K562 (cell line): ENCODE results near the gene CSNK1D. TPM values are rescaled to one million over a fixed set of nuclear protein-coding genes. Genes with fewer than 3 reads are reported as not detected.
A peak's percentile ranks its signal among the peaks of the same experiment; 100 is the strongest.

Source experiments
- CC2D1A ChIP-seq: fragments of 450-650 bp; IDR thresholded peaks from 2 replicates; pipeline ENCODE4 v1.6.1; 2017; ENCODE audit warnings: mild to moderate bottlenecking
- CLOCK ChIP-seq: fragments of 250-450 bp; sonication (Bioruptor Pico); IDR thresholded peaks from 2 replicates; pipeline ENCODE4 v1.4.0; 2020; ENCODE audit warnings: mild to moderate bottlenecking, moderate library complexity, borderline replicate concordance
- ETS1 ChIP-seq: conservative IDR thresholded peaks from 2 replicates; pipeline ENCODE4 v1.6.1; 2011; ENCODE audit warnings: low read depth, mild to moderate bottlenecking, low read length; ENCODE audit not compliant: control insufficient read depth
- MAZ ChIP-seq, 2 experiments: fragments of 450-650 bp in 1 of 2; sonication (generic) in 1 of 2; formaldehyde crosslinking; IDR thresholded peaks in 1 of 2; conservative IDR thresholded peaks in 1 of 2; 2 replicates each; pipeline versions ENCODE4 v1.4.0 to v1.5.0; 2020; ENCODE audit warnings: mild to moderate bottlenecking in 1 of 2, missing genetic modification reagents in 1 of 2
- ZFP30 ChIP-seq: fragments of 250-450 bp; sonication (Bioruptor Pico); IDR thresholded peaks from 2 replicates; pipeline ENCODE4 v1.8.0; 2022; ENCODE audit warnings: moderate library complexity, mild to moderate bottlenecking, inconsistent platforms, borderline replicate concordance
- ZNF263 ChIP-seq: sonication (generic); formaldehyde crosslinking; IDR thresholded peaks from 2 replicates; pipeline ENCODE4 v1.8.0; 2022; ENCODE audit warnings: mild to moderate bottlenecking, missing genetic modification reagents, borderline replicate concordance
- ZNF592 ChIP-seq: fragments of 450-650 bp; IDR thresholded peaks from 2 replicates; pipeline ENCODE4 v1.6.1; 2017; ENCODE audit warnings: antibody characterized with exemption, mild to moderate bottlenecking
- ZNF639 ChIP-seq, 2 experiments: fragments of 200-800 bp in 1 of 2; sonication (Bioruptor generic) in 1 of 2; sonication (generic) in 1 of 2; formaldehyde crosslinking in 1 of 2; IDR thresholded peaks in 1 of 2; conservative IDR thresholded peaks in 1 of 2; 2 replicates each; pipeline versions ENCODE4 v1.5.0 to v1.6.1; 2016 to 2020; ENCODE audit warnings: missing compliant biosample characterization in 1 of 2, missing genetic modification characterization in 1 of 2, missing genetic modification reagents in 1 of 2
- polyA plus RNA-seq, 8 experiments: library from polyadenylated mRNA; depleted of rRNA in 4 of 8; stranded (reverse) in 5 of 8; unstranded in 3 of 8; fragments of >200 nt; fragmentation: Nextera tagmentation in 2 of 8; fragmentation: Illumina TruSeq in 1 of 8; extraction: Ambion mirVana in 2 of 8; extraction: Trizol in 1 of 8; gene quantifications; 2 replicates each; pipeline versions ENCODE4 v1.2.1 to v1.2.3, GENCODE V29; 2011 to 2014; ENCODE audit warnings: inconsistent platforms in 1 of 8, missing spikeins in 1 of 8
- total RNA-seq, 7 experiments: library from RNA; depleted of rRNA in 6 of 7; stranded (reverse); fragments of >200 nt in 6 of 7; fragmentation: Illumina TruSeq in 2 of 7; extraction: Trizol in 2 of 7; gene quantifications; 2 replicates each; pipeline versions ENCODE4 v1.2.1 to v1.2.3, GENCODE V29; 2011 to 2021; ENCODE audit warnings: low replicate concordance in 1 of 7
- TF ChIP-seq, protein P1 (sequence below): fragments of 250-450 bp; sonication (Bioruptor Pico); IDR thresholded peaks from 2 replicates; pipeline ENCODE4 v1.5.0; 2021

The CSNK1D gene
- total and polyA plus RNA-seq, 9 of the 15 experiments (the other 6 are each of a cell fraction or from before 2014, with no cell fraction given): 6.5 to 133 (median 41.3) TPM

DNA sequence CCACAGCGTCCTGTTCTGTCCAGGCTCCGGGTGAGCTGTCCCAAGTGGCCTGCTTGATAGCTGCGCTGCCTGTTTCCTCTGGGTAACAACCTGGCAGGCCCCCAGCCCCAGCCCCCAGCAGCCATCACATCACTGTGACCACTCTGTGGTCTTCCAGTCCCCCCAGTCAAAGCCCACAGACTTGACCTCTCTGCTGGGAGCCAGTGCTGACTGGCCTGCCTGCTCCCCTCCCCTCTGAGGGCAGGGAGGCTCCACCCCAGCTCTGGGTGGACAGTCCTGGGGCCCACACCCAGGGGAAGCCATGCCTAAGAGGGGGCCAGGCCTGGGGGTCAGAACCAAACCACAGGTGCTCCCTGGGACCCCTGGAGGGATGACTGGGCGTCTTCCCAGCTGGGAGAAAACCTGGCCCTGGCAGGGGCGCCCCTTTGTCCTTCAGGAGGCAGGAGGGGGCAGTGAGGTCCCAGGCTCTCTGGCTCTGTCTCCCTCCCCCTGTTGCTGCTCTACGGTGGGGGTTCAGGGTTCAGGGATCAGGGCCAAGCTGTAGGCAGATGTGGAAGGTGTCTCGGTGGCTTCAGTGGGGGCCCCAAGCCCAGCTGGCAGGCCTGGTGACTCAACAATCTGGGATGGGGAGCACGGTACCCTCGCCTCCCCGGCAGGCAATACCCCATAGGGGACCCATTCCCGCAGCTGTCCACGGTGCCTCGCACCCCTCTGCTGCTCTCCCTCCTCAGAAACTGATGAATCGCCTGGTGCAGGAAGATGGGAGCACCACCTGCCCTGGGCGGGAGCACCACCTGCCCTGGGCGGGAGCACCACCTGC is 46.5 kb downstream of the CSNK1D start (continued):
- TF ChIP-seq MAZ (CRISPR knock-in tag; conservative IDR thresholded peaks at IDR 0.05 in 1 of 2, IDR thresholded peaks at IDR 0.05 in 1 of 2) (0 out of 4 replicates have a peak, but pooled peaks of 1 of the 2 experiments have one; percentile 14), CLOCK (no peak), ZNF639 (CRISPR knock-in tag; conservative IDR thresholded peaks at IDR 0.05 in 1 of 2, IDR thresholded peaks at IDR 0.05 in 1 of 2) (no peak), ZFP30 (CRISPR knock-in tag) (no peak), ZNF263 (CRISPR knock-in tag) (peak; percentile 100; the same call in 1 of the 2 replicates), ETS1 (no peak), ZNF592 (0 out of 2 replicates have a peak, but pooled peaks have one; percentile 30), CC2D1A (no peak)
- TF ChIP-seq, protein P1, sequence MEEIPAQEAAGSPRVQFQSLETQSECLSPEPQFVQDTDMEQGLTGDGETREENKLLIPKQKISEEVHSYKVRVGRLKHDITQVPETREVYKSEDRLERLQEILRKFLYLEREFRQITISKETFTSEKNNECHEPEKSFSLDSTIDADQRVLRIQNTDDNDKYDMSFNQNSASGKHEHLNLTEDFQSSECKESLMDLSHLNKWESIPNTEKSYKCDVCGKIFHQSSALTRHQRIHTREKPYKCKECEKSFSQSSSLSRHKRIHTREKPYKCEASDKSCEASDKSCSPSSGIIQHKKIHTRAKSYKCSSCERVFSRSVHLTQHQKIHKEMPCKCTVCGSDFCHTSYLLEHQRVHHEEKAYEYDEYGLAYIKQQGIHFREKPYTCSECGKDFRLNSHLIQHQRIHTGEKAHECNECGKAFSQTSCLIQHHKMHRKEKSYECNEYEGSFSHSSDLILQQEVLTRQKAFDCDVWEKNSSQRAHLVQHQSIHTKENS: no peak
